C4-2B (cell line): ENCODE results near the gene COL28A1.

ENCODE experiments used
- CTCF ChIP-seq: fragments of 450-650 bp; conservative IDR thresholded peaks from 2 replicates; pipeline ENCODE4 v1.5.1; 2017; ENCODE audit warnings: mild to moderate bottlenecking
- ZFX ChIP-seq: fragments of 450-650 bp; IDR thresholded peaks from 2 replicates; pipeline ENCODE4 v1.6.1; 2017

GRCh38 chr7:7569081-7569527 is 33.4 kb upstream of the COL28A1 start:
- TF ChIP-seq CTCF, result no peak
- no peak for TF ChIP-seq ZFX
